A549 (cell line): ENCODE measurements around the gene ROR1.

Experiments
- HEYL ChIP-seq: fragments of 250-450 bp; sonication (Bioruptor Pico); IDR thresholded peaks from 2 replicates; pipeline ENCODE4 v1.8.0; 2021; ENCODE audit warnings: mild to moderate bottlenecking, moderate library complexity
- TF ChIP-seq, protein P1 (sequence below): fragments of >200 bp; sonication (Bioruptor Twin); formaldehyde crosslinking; IDR thresholded peaks from 3 replicates; pipeline ENCODE4 v1.5.1; 2016

DNA sequence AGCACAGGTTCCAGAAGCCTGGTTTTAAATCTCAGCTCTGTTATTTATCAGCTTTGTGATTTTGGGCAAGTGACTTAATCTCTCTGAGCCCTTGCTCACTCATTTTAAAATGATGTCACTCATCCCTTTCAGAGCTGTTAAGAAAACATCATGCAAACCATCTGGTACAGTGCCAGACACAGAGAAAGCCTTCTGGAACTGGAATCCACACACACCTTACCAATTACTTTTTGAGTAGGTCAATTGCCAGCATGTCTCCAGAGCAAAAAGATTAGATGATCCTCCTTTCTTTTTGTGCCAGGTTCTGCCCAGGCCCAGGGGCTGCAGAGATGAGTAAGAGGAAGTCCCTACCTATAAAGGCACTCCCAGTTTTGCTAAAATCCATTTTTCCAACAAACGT lies 61.3 kb downstream of the ROR1 start:
- TF ChIP-seq HEYL, result no peak
- TF ChIP-seq, protein P1, sequence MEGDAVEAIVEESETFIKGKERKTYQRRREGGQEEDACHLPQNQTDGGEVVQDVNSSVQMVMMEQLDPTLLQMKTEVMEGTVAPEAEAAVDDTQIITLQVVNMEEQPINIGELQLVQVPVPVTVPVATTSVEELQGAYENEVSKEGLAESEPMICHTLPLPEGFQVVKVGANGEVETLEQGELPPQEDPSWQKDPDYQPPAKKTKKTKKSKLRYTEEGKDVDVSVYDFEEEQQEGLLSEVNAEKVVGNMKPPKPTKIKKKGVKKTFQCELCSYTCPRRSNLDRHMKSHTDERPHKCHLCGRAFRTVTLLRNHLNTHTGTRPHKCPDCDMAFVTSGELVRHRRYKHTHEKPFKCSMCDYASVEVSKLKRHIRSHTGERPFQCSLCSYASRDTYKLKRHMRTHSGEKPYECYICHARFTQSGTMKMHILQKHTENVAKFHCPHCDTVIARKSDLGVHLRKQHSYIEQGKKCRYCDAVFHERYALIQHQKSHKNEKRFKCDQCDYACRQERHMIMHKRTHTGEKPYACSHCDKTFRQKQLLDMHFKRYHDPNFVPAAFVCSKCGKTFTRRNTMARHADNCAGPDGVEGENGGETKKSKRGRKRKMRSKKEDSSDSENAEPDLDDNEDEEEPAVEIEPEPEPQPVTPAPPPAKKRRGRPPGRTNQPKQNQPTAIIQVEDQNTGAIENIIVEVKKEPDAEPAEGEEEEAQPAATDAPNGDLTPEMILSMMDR, result no peak
